IMR-90 (cell line): ENCODE data around the gene PRMT2. TPM values are rescaled to one million over a fixed set of nuclear protein-coding genes. Genes with fewer than 3 reads are reported as not detected.

ENCODE experiments used
- ATAC-seq: fragments of 200-7000 bp; cut with Tn5 transposase; 2 replicates; pipeline ENCODE4 v1.9.1; 2020; ENCODE audit warnings: low read depth, mild to moderate bottlenecking, moderate library complexity
- BruUV-seq: library from RNA; stranded (reverse); fragments of 400-500 nt; replicated peaks from 2 replicates; lab custom pipeline; 2021; lab: Mats Ljungman, UMichigan
- CTCF ChIA-PET: fragments of 300-600 bp; formaldehyde crosslinking; extraction: SDS; loops from one replicate; lab custom pipeline; 2021; ENCODE audit warnings: antibody characterized with exemption; lab: Yijun Ruan, JAX
- POLR2A ChIA-PET: fragments of 300-600 bp; sonication (Branson Sonifier 250); formaldehyde crosslinking; loops from one replicate; lab custom pipeline; 2022; ENCODE audit warnings: antibody characterized with exemption; ENCODE audit not compliant: unreplicated experiment; lab: Charles Lee
- DNase-seq: peaks from one replicate; pipeline ENCODE4 v3.0.0; 2013
- H2AFZ ChIP-seq: replicated peaks from 2 replicates; pipeline ENCODE3; 2013; ENCODE audit warnings: low read length, mild to moderate bottlenecking; ENCODE audit not compliant: poor library complexity
- H2AK5ac ChIP-seq: 2 replicates; pipeline ENCODE4 v1.6.1; 2013; ENCODE audit warnings: low read depth, low read length, inconsistent platforms
- H2AK9ac ChIP-seq: replicated peaks from 2 replicates; pipeline ENCODE3; 2013; ENCODE audit warnings: mild to moderate bottlenecking, low read depth, low read length, moderate library complexity; ENCODE audit not compliant: poor library complexity
- H2BK120ac ChIP-seq: 2 replicates; pipeline ENCODE4 v1.6.1; 2013; ENCODE audit warnings: low read depth, low read length, inconsistent platforms
- H2BK15ac ChIP-seq: 3 replicates; pipeline ENCODE4 v1.6.1; 2013; ENCODE audit warnings: low read depth, low read length, inconsistent platforms
- H2BK20ac ChIP-seq: 2 replicates; pipeline ENCODE4 v1.6.1; 2013; ENCODE audit warnings: low read depth, mild to moderate bottlenecking, inconsistent platforms, low read length, moderate library complexity
- H2BK5ac ChIP-seq: 2 replicates; pipeline ENCODE4 v1.6.1; 2013; ENCODE audit warnings: mild to moderate bottlenecking, low read depth, low read length, inconsistent platforms; ENCODE audit not compliant: poor library complexity, severe bottlenecking
- H3K14ac ChIP-seq: replicated peaks from 2 replicates; pipeline ENCODE4 v1.6.1; 2013; ENCODE audit warnings: low read depth, low read length, inconsistent platforms
- H3K18ac ChIP-seq: 2 replicates; pipeline ENCODE4 v1.6.1; 2013; ENCODE audit warnings: low read depth, low read length, control low read depth
- H3K23ac ChIP-seq: 2 replicates; pipeline ENCODE4 v1.6.1; 2013; ENCODE audit warnings: low read depth, low read length, inconsistent platforms
- H3K27ac ChIP-seq: 2 replicates; pipeline ENCODE4 v1.5.1; 2013; ENCODE audit warnings: mild to moderate bottlenecking, control low read depth, low read length; ENCODE audit not compliant: insufficient read depth
- H3K27me3 ChIP-seq: 2 replicates; pipeline ENCODE4 v1.6.1; 2013; ENCODE audit warnings: low read length; ENCODE audit not compliant: control insufficient read depth, insufficient read depth
- H3K36me3 ChIP-seq: 2 replicates; pipeline ENCODE4 v1.6.1; 2013; ENCODE audit warnings: low read length, mixed read lengths; ENCODE audit not compliant: control insufficient read depth, insufficient read depth
- H3K4ac ChIP-seq: 2 replicates; pipeline ENCODE4 v1.6.1; 2013; ENCODE audit warnings: low read depth, low read length, inconsistent platforms
- H3K4me1 ChIP-seq: 2 replicates; pipeline ENCODE4 v1.6.1; 2013; ENCODE audit warnings: low read length, mixed read lengths; ENCODE audit not compliant: control insufficient read depth, insufficient read depth
- H3K4me2 ChIP-seq: 2 replicates; pipeline ENCODE4 v1.6.1; 2013; ENCODE audit warnings: low read depth, mild to moderate bottlenecking, control low read depth, low read length, moderate library complexity
- H3K4me3 ChIP-seq: 2 replicates; pipeline ENCODE4 v1.5.1; 2013; ENCODE audit warnings: low read depth, mild to moderate bottlenecking, control low read depth, low read length, moderate library complexity; ENCODE audit not compliant: insufficient read depth
- H3K56ac ChIP-seq: 2 replicates; pipeline ENCODE4 v1.6.1; 2013; ENCODE audit warnings: low read length, inconsistent platforms; ENCODE audit not compliant: insufficient read depth; ENCODE audit errors: extremely low read depth
- H3K79me1 ChIP-seq, 2 experiments: 2 replicates each; pipeline ENCODE4 v1.6.1; 2013; ENCODE audit warnings: low read length in 2 of 2, inconsistent platforms in 1 of 2, low read depth in 1 of 2
- H3K9ac ChIP-seq: 2 replicates; pipeline ENCODE4 v1.6.1; 2013; ENCODE audit warnings: low read depth, low read length, control low read depth
- H3K9me1 ChIP-seq: 2 replicates; pipeline ENCODE4 v1.6.1; 2013; ENCODE audit warnings: low read length, inconsistent platforms; ENCODE audit not compliant: insufficient read depth
- H3K9me3 ChIP-seq: 2 replicates; pipeline ENCODE4 v1.6.1; 2013; ENCODE audit warnings: low read length; ENCODE audit not compliant: control insufficient read depth, insufficient read depth
- H4K20me1 ChIP-seq: 2 replicates; pipeline ENCODE4 v1.6.1; 2013; ENCODE audit warnings: low read length, inconsistent platforms; ENCODE audit not compliant: insufficient read depth
- H4K5ac ChIP-seq: 2 replicates; pipeline ENCODE4 v1.6.1; 2013; ENCODE audit warnings: mild to moderate bottlenecking, low read depth, low read length, control low read depth
- H4K8ac ChIP-seq, 2 experiments: 2 replicates each; pipeline ENCODE4 v1.6.1; 2013; ENCODE audit warnings: low read depth in 2 of 2, low read length in 2 of 2, control low read depth in 1 of 2, inconsistent platforms in 1 of 2
- H4K91ac ChIP-seq: 2 replicates; pipeline ENCODE4 v1.6.1; 2013; ENCODE audit warnings: low read depth, low read length, inconsistent platforms; ENCODE audit not compliant: insufficient read depth
- BHLHE40 ChIP-seq: fragments of 150-350 bp; IDR thresholded peaks from 2 replicates; pipeline ENCODE4 v1.6.1; 2016; ENCODE audit warnings: mild to moderate bottlenecking, low read depth, low read length
- CEBPB ChIP-seq: IDR thresholded peaks from 2 replicates; pipeline ENCODE4 v1.6.1; 2012; ENCODE audit warnings: low read depth, low read length, improper control_type of control experiment
- CHD1 ChIP-seq: IDR thresholded peaks from 2 replicates; pipeline ENCODE4 v1.6.1; 2012; ENCODE audit warnings: low read depth, low read length, improper control_type of control experiment
- CTCF ChIP-seq: conservative IDR thresholded peaks from 2 replicates; pipeline ENCODE4 v1.5.1; 2012; ENCODE audit warnings: mild to moderate bottlenecking, low read depth, low read length, improper control_type of control experiment
- ELK1 ChIP-seq: fragments of 150-350 bp; IDR thresholded peaks from 2 replicates; pipeline ENCODE4 v1.6.1; 2016; ENCODE audit warnings: low read depth, mild to moderate bottlenecking, low read length, moderate library complexity, borderline replicate concordance
- FOS ChIP-seq: fragments of 150-350 bp; IDR thresholded peaks from 2 replicates; pipeline ENCODE4 v1.6.1; 2016; ENCODE audit warnings: low read depth, low read length
- MAFK ChIP-seq: IDR thresholded peaks from 2 replicates; pipeline ENCODE4 v1.6.1; 2012; ENCODE audit warnings: low read depth, low read length, improper control_type of control experiment
- MAZ ChIP-seq: IDR thresholded peaks from 2 replicates; pipeline ENCODE4 v1.6.1; 2012; ENCODE audit warnings: low read depth, mild to moderate bottlenecking, low read length, improper control_type of control experiment, moderate library complexity, borderline replicate concordance
- MXI1 ChIP-seq: IDR thresholded peaks from 2 replicates; pipeline ENCODE4 v1.6.1; 2012; ENCODE audit warnings: low read depth, mild to moderate bottlenecking, low read length, moderate library complexity, borderline replicate concordance
- NFE2L2 ChIP-seq: fragments of 150-350 bp; IDR thresholded peaks from 2 replicates; pipeline ENCODE4 v1.6.1; 2016; ENCODE audit warnings: low read depth, mild to moderate bottlenecking, low read length
- POLR2A ChIP-seq: IDR thresholded peaks from 2 replicates; pipeline ENCODE4 v1.6.1; 2012; ENCODE audit warnings: mild to moderate bottlenecking, low read depth, low read length
- RCOR1 ChIP-seq: IDR thresholded peaks from 2 replicates; pipeline ENCODE4 v1.6.1; 2012; ENCODE audit warnings: mild to moderate bottlenecking, low read length, improper control_type of control experiment; ENCODE audit not compliant: insufficient replicate concordance
- RFX5 ChIP-seq: IDR thresholded peaks from 2 replicates; pipeline ENCODE4 v1.8.0; 2012; ENCODE audit warnings: low read depth, mild to moderate bottlenecking, low read length, moderate library complexity
- SMC3 ChIP-seq: fragments of 150-350 bp; IDR thresholded peaks from 2 replicates; pipeline ENCODE4 v1.6.1; 2016; ENCODE audit warnings: low read depth, mild to moderate bottlenecking, antibody characterized with exemption, low read length, moderate library complexity
- USF2 ChIP-seq: fragments of 150-350 bp; IDR thresholded peaks from 2 replicates; pipeline ENCODE4 v1.6.1; 2017; ENCODE audit warnings: mild to moderate bottlenecking, antibody characterized with exemption, low read length, low read depth
- WGBS, 2 experiments: methylation state at CpG; one replicate each; pipeline versions ENCODE4 v1.1.5 to v1.1.7; 2013; ENCODE audit warnings: missing lambda C conversion rate in 2 of 2; ENCODE audit not compliant: insufficient read length in 1 of 2; ENCODE audit errors: extremely low coverage in 2 of 2; 5-methylcytosine and 5-hydroxymethylcytosine counted together
- dilution Hi-C: fragments of 300-500 bp; cut with HindIII; formaldehyde crosslinking; loops from one replicate; pipeline ENCODE4 v1.14.3; 2018; ENCODE audit warnings: low sequenced_read_pairs; ENCODE audit not compliant: unreplicated experiment
- in situ Hi-C: fragments of 300-500 bp; cut with MboI; formaldehyde crosslinking; loops from 3 replicates; pipeline ENCODE4 v1.14.3; 2019; ENCODE audit warnings: low sequenced_read_pairs, inconsistent platforms, mixed read lengths
- intact Hi-C: fragments of 100-400 bp; cut with micrococcal nuclease; formaldehyde crosslinking; loops from 2 replicates; pipeline ENCODE4 v1.10.0; 2022
- polyA plus RNA-seq, 3 experiments: library from polyadenylated mRNA; depleted of rRNA; stranded (reverse); fragments of >200 nt; gene quantifications; 2 replicates each; pipeline ENCODE4 v1.2.3, GENCODE V29; 2012; ENCODE audit warnings: low replicate concordance in 1 of 3
- total RNA-seq: library from RNA; depleted of rRNA; stranded (reverse); fragments of >200 nt; gene quantifications from 2 replicates; pipeline ENCODE4 v1.2.3, GENCODE V29; 2012

The PRMT2 gene
- total and polyA plus RNA-seq, 2 of the 4 experiments (the other 2 are of a cell fraction), result 126 to 159 TPM

- ChIA-PET CTCF (no interaction called here), POLR2A (no interaction called here)
- no peak for TF ChIP-seq MXI1
- TF ChIP-seq CEBPB, result no peak
- TF ChIP-seq MAZ, result no peak
- no peak for TF ChIP-seq USF2
- TF ChIP-seq POLR2A, result no peak
- TF ChIP-seq NFE2L2, result no peak
- TF ChIP-seq RCOR1, result no peak
- TF ChIP-seq CTCF, result no peak
- TF ChIP-seq RFX5, result no peak
- TF ChIP-seq BHLHE40, result no peak
- TF ChIP-seq ELK1, result no peak
- no peak for TF ChIP-seq FOS
- TF ChIP-seq CHD1, result no peak
- TF ChIP-seq SMC3, result no peak
- no peak for TF ChIP-seq MAFK
- dilution Hi-C loops (no loop called here), intact Hi-C loops (no loop called here), in situ Hi-C loops (no loop called here)
- Histone ChIP-seq H3K4me1 (no peaks in the 10 kb centered on the region), H2BK15ac (no peak overlapping the region), H4K91ac (no peak overlapping the region), H3K4me3 (no peak overlapping the region), H3K9ac (no peak overlapping the region), H2BK20ac (no peak overlapping the region), H2AK5ac (no peak overlapping the region), H3K27ac (no peak overlapping the region), H3K79me1 (no peaks in the 10 kb centered on the region), H3K4me2 (no peak overlapping the region), H3K23ac (no peak overlapping the region), H3K27me3 (peaks cover 10% of the 10 kb centered on the region), H2AK9ac (no peak overlapping the region), H3K9me1 (no peaks in the 10 kb centered on the region), H3K4ac (no peak overlapping the region), H4K5ac (no peak overlapping the region), H3K18ac (no peak overlapping the region), H3K56ac (no peak overlapping the region), H2BK120ac (no peak overlapping the region), H2BK5ac (no peak overlapping the region), H4K8ac (no peak overlapping the region), H2AFZ (no peak overlapping the region), H3K9me3 (peaks cover 9% of the 10 kb centered on the region), H3K36me3 (no peaks in the 10 kb centered on the region), H3K14ac (no peak overlapping the region), H4K20me1 (no peaks in the 10 kb centered on the region)
- no peak for ATAC-seq
- DNase-seq, result no peak
- WGBS, 2 experiments, result no CpG with 5 or more reads among the region's 6 CpGs
- no TSS peak for BruUV-seq
Measured at GRCh38 chr21:46613391-46613790, 22.1 kb upstream of the PRMT2 start.
